Trophoblast cell (in vitro differentiated cells and primary cell): Measurements from ENCODE around the gene TBCK.

Experiments
- DNase-seq, 2 donors: peaks; one replicate each; pipeline ENCODE4 v3.0.0-alpha.2; 2016
- H2AFZ ChIP-seq: 2 replicates; pipeline ENCODE4 v1.6.1; 2013; ENCODE audit warnings: low read length, moderate library complexity, mild to moderate bottlenecking; ENCODE audit not compliant: insufficient read depth, poor library complexity
- H2AK5ac ChIP-seq: 2 replicates; pipeline ENCODE4 v1.6.1; 2013; ENCODE audit warnings: mild to moderate bottlenecking, low read length
- H2BK120ac ChIP-seq: 2 replicates; pipeline ENCODE4 v1.6.1; 2013; ENCODE audit warnings: low read length, mild to moderate bottlenecking, moderate library complexity; ENCODE audit not compliant: insufficient read depth, poor library complexity
- H2BK12ac ChIP-seq: 2 replicates; pipeline ENCODE4 v1.6.1; 2013; ENCODE audit warnings: mild to moderate bottlenecking, low read length, moderate library complexity
- H2BK5ac ChIP-seq: 2 replicates; pipeline ENCODE4 v1.6.1; 2013; ENCODE audit warnings: low read length, low read depth, moderate library complexity, mild to moderate bottlenecking; ENCODE audit not compliant: poor library complexity
- H3K14ac ChIP-seq: 2 replicates; pipeline ENCODE4 v1.6.1; 2013; ENCODE audit warnings: mild to moderate bottlenecking, low read length
- H3K18ac ChIP-seq: 2 replicates; pipeline ENCODE4 v1.6.1; 2013; ENCODE audit warnings: mild to moderate bottlenecking, low read length
- H3K23ac ChIP-seq: 2 replicates; pipeline ENCODE4 v1.6.1; 2013; ENCODE audit warnings: low read length
- H3K27ac ChIP-seq: 2 replicates; pipeline ENCODE4 v1.5.1; 2013; ENCODE audit warnings: low read depth, mild to moderate bottlenecking, inconsistent platforms, low read length, moderate library complexity
- H3K27me3 ChIP-seq: 2 replicates; pipeline ENCODE4 v1.6.1; 2013; ENCODE audit warnings: inconsistent platforms, mild to moderate bottlenecking, low read length, moderate library complexity; ENCODE audit not compliant: insufficient read depth
- H3K36me3 ChIP-seq, 2 experiments: 1 replicate in 1 of 2; 2 replicates in 1 of 2; pipeline ENCODE4 v1.6.1; 2013; ENCODE audit warnings: low read length in 2 of 2, mild to moderate bottlenecking in 2 of 2, moderate library complexity in 1 of 2; ENCODE audit not compliant: insufficient read depth in 2 of 2, control insufficient read depth in 1 of 2
- H3K4ac ChIP-seq: 2 replicates; pipeline ENCODE4 v1.6.1; 2013; ENCODE audit warnings: low read depth, mild to moderate bottlenecking, low read length, moderate library complexity
- H3K4me1 ChIP-seq, 2 experiments: 1 replicate in 1 of 2; 2 replicates in 1 of 2; pipeline ENCODE4 v1.6.1; 2013; ENCODE audit warnings: low read length in 2 of 2, mild to moderate bottlenecking in 2 of 2, moderate library complexity in 1 of 2; ENCODE audit not compliant: insufficient read depth in 2 of 2, control insufficient read depth in 1 of 2
- H3K4me2 ChIP-seq: 2 replicates; pipeline ENCODE4 v1.6.1; 2013; ENCODE audit warnings: inconsistent platforms, mild to moderate bottlenecking, low read length, moderate library complexity
- H3K4me3 ChIP-seq: 2 replicates; pipeline ENCODE4 v1.5.1; 2013; ENCODE audit warnings: mild to moderate bottlenecking, low read depth, low read length, inconsistent platforms
- H3K79me1 ChIP-seq: one replicate; pipeline ENCODE4 v1.6.1; 2013; ENCODE audit warnings: low read length
- H3K79me2 ChIP-seq: 2 replicates; pipeline ENCODE4 v1.6.1; 2013; ENCODE audit warnings: low read length, mild to moderate bottlenecking; ENCODE audit not compliant: control insufficient read depth, insufficient read depth, poor library complexity
- H3K9ac ChIP-seq: 2 replicates; pipeline ENCODE4 v1.6.1; 2013; ENCODE audit warnings: mild to moderate bottlenecking, low read length
- H3K9me3 ChIP-seq: 2 replicates; pipeline ENCODE4 v1.6.1; 2013; ENCODE audit warnings: low read depth, mild to moderate bottlenecking, control low read depth, inconsistent platforms, low read length; ENCODE audit not compliant: insufficient read depth
- H4K12ac ChIP-seq: 2 replicates; pipeline ENCODE4 v1.6.1; 2013; ENCODE audit warnings: low read depth, mild to moderate bottlenecking, low read length, moderate library complexity
- H4K8ac ChIP-seq: 2 replicates; pipeline ENCODE4 v1.6.1; 2013; ENCODE audit warnings: low read depth, mild to moderate bottlenecking, low read length, moderate library complexity
- H4K91ac ChIP-seq: one replicate; pipeline ENCODE4 v1.6.1; 2013; ENCODE audit warnings: low read depth, mild to moderate bottlenecking, low read length, moderate library complexity
- WGBS: extraction: QIAGEN DNeasy Blood & Tissue Kit; methylation state at CpG from one replicate; pipeline ENCODE4 v1.1.7; 2013; ENCODE audit warnings: missing lambda C conversion rate; ENCODE audit not compliant: insufficient read length, insufficient coverage; ENCODE audit errors: extremely low coverage; 5-methylcytosine and 5-hydroxymethylcytosine counted together

TBCK gene

DNA sequence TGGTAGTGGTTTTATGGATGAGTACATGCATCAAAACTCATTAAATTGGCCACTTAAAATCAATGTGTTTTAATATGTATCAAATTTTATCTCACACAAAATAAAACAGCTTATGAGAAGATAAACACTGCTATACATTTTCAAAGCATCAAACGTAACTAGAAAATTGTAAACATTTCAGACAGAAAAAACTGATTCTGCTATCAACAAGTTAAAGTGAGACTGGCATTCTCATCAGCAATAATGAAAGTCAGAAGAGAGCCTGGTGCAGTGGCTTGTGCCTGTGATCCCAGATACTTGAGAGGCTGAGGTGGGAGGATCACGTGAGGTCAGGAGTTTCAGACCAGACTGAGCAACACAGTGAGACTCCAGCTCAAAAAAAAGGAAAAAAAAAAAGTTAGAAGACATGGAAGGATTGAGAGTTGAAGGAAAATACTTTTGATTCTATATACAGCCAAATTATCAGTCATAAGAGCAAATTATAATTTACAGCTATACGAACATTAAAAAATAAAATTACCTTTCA, 2.9 kb downstream of the TBCK start:
- no peak overlapping the region for H2BK120ac ChIP-seq
- H3K9me3 ChIP-seq: no peaks in the 10 kb centered on the region
- peaks cover 0 to 2% of the 10 kb centered on the region in 2 experiments for H3K4me1 ChIP-seq
- no peak overlapping the region for H3K27ac ChIP-seq
- no peak overlapping the region for H3K18ac ChIP-seq
- H3K27me3 ChIP-seq: no peaks in the 10 kb centered on the region
- H2BK12ac ChIP-seq: no peak overlapping the region
- H2BK5ac ChIP-seq: no peak overlapping the region
- no peak overlapping the region for H2AFZ ChIP-seq
- H4K12ac ChIP-seq: no peak overlapping the region
- H3K4me3 ChIP-seq: no peak overlapping the region
- no peak overlapping the region for H2AK5ac ChIP-seq
- H4K8ac ChIP-seq: no peak overlapping the region
- peaks cover 12% of the 10 kb centered on the region for H3K79me1 ChIP-seq
- H3K9ac ChIP-seq: no peak overlapping the region
- no peaks in the 10 kb centered on the region for H3K36me3 ChIP-seq
- H3K79me2 ChIP-seq: peaks cover 5% of the 10 kb centered on the region
- H4K91ac ChIP-seq: no peak overlapping the region
- H3K4ac ChIP-seq: no peak overlapping the region
- no peak overlapping the region for H3K14ac ChIP-seq
- WGBS: no CpG with 5 or more reads among the region's 3 CpGs
- no peak overlapping the region for H3K4me2 ChIP-seq
- H3K23ac ChIP-seq: no peak overlapping the region
- DNase-seq: no peak

DNA sequence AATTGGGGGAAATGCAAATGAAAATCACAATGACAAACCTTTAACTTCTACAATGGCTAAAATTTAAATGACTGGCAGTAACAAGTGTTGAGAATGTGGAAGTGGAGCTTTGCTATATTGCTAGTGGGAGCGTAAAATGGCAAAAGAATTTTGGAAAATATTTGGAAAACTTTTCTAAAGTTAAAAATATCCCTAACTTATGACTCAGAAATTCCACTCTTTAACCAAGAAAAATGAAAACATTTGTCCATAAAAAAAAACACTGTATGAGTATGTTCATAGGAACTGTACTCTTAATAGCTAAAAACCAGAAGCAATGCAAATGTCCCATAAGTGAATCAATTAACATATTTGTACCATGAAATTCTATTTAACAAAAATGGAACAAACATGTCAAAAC, 3.6 kb downstream of the TBCK start:
- no peak overlapping the region for H2BK120ac ChIP-seq
- no peaks in the 10 kb centered on the region for H3K9me3 ChIP-seq
- H3K36me3 ChIP-seq: no peaks in the 10 kb centered on the region
- H3K23ac ChIP-seq: no peak overlapping the region
- H3K4me3 ChIP-seq: no peak overlapping the region
- H3K27ac ChIP-seq: no peak overlapping the region
- H4K91ac ChIP-seq: no peak overlapping the region
- H3K4me1 ChIP-seq: peaks cover 0 to 2% of the 10 kb centered on the region in 2 experiments
- no peak overlapping the region for H3K14ac ChIP-seq
- no peak overlapping the region for H2BK5ac ChIP-seq
- H4K8ac ChIP-seq: no peak overlapping the region
- no peak overlapping the region for H3K9ac ChIP-seq
- no CpG with 5 or more reads among the region's 1 CpG for WGBS
- H3K27me3 ChIP-seq: no peaks in the 10 kb centered on the region
- no peak overlapping the region for H2BK12ac ChIP-seq
- H2AFZ ChIP-seq: no peak overlapping the region
- no peak overlapping the region for H3K4ac ChIP-seq
- peaks cover 12% of the 10 kb centered on the region for H3K79me1 ChIP-seq
- H3K79me2 ChIP-seq: peaks cover 5% of the 10 kb centered on the region
- H4K12ac ChIP-seq: no peak overlapping the region
- H2AK5ac ChIP-seq: no peak overlapping the region
- DNase-seq: peak in 1 of 2 donors; percentile 48
- H3K18ac ChIP-seq: no peak overlapping the region
- no peak overlapping the region for H3K4me2 ChIP-seq

- Histone ChIP-seq H3K79me1 (no peaks in the 10 kb centered on the region), H4K91ac (no peak overlapping the region), H2AFZ (no peak overlapping the region), H3K27me3 (no peaks in the 10 kb centered on the region), H3K4me3 (no peak overlapping the region), H3K27ac (no peak overlapping the region), H3K18ac (no peak overlapping the region), H2BK120ac (no peak overlapping the region), H3K9me3 (no peaks in the 10 kb centered on the region), H3K36me3 (no peaks in the 10 kb centered on the region), H3K23ac (no peak overlapping the region), H4K8ac (no peak overlapping the region), H3K4me2 (no peak overlapping the region), H3K79me2 (no peaks in the 10 kb centered on the region), H3K4me1 (peaks cover 2% of the 10 kb centered on the region in 2 experiments), H3K9ac (no peak overlapping the region), H3K14ac (no peak overlapping the region), H3K4ac (no peak overlapping the region), H2BK12ac (no peak overlapping the region), H2AK5ac (no peak overlapping the region), H4K12ac (no peak overlapping the region), H2BK5ac (no peak overlapping the region)
- no peak for DNase-seq
Observed at GRCh38 chr4:106306561-106306960, 9.4 kb downstream of the TBCK start.

DNA sequence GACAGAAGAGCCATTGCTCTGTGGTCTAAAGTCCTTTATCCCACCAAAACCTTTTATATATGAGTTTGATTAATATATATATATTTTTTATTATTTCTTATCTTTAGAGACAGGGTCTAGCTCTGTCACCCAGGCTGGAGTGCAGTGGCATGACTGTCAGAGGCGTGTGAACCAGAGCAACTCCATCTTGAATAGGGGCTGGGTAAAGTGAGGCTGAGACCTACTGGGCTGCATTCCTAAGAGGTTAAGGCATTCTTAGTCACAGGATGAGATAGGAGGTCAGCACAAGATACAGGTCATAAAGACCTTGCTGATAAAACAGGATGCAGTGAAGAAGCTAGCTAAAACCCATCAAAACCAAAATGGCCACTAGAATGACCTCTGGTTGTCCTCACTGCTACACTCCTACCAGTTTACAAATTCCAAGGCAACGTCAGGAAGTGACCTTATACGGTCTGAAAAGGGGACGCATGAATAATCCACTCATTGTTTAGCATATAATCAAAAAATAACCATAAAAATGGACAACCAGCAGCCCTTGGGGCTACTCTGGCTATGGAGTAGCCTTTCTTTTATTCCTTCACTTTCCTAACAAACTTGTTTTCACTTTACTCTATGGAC, 10.5 kb downstream of the TBCK start:
- H4K91ac ChIP-seq: no peak overlapping the region
- H3K14ac ChIP-seq: no peak overlapping the region
- H3K4me3 ChIP-seq: no peak overlapping the region
- no peaks in the 10 kb centered on the region for H3K79me2 ChIP-seq
- no peaks in the 10 kb centered on the region for H3K36me3 ChIP-seq
- H3K4ac ChIP-seq: no peak overlapping the region
- no peak overlapping the region for H2BK12ac ChIP-seq
- peaks cover 2% of the 10 kb centered on the region in 2 experiments for H3K4me1 ChIP-seq
- no peaks in the 10 kb centered on the region for H3K27me3 ChIP-seq
- no CpG with 5 or more reads among the region's 4 CpGs for WGBS
- H2AK5ac ChIP-seq: no peak overlapping the region
- H3K9me3 ChIP-seq: no peaks in the 10 kb centered on the region
- H2BK5ac ChIP-seq: no peak overlapping the region
- H3K9ac ChIP-seq: no peak overlapping the region
- no peak for DNase-seq
- no peak overlapping the region for H4K12ac ChIP-seq
- no peak overlapping the region for H4K8ac ChIP-seq
- peak overlapping the region; percentile 76 for H2BK120ac ChIP-seq
- no peak overlapping the region for H3K18ac ChIP-seq
- no peaks in the 10 kb centered on the region for H3K79me1 ChIP-seq
- no peak overlapping the region for H3K23ac ChIP-seq
- H3K4me2 ChIP-seq: no peak overlapping the region
- H2AFZ ChIP-seq: no peak overlapping the region
- H3K27ac ChIP-seq: peak overlapping the region; percentile 34
